HG02884 (cell line): Measurements from ENCODE around the gene TSEN54.
"Not testable (repeated sequence)": the region's sequence is repeated elsewhere in the genome, so short reads cannot be mapped to it uniquely, and the experiment has no call there.

Experiments used
- ATAC-seq: cut with Tn5 transposase; IDR thresholded peaks from one replicate; pipeline ENCODE4 v1.9.1; 2021; ENCODE audit warnings: mild to moderate bottlenecking, moderate library complexity; ENCODE audit not compliant: unreplicated experiment

The TSEN54 gene

GRCh38 chr17:75516255-75516618, at the start of gene TSEN54:
Gene TSEN54, plus strand, starts transcription at chr17:75516528. Its CDS starts 33 bp downstream, at chr17:75516561.
- ATAC-seq = peak; percentile 62

GRCh38 chr17:75468291-75468754, 48.0 kb upstream of the TSEN54 start:
- ATAC-seq = no peak

- no peak for ATAC-seq
Measured at GRCh38 chr17:75468779-75469373, 47.5 kb upstream of the TSEN54 start.

- no peak for ATAC-seq
Measured at GRCh38 chr17:75471207-75471606, 45.1 kb upstream of the TSEN54 start.

GRCh38 chr17:75472119-75472518, 44.2 kb upstream of the TSEN54 start:
- ATAC-seq = no peak

GRCh38 chr17:75473246-75473645, 43.1 kb upstream of the TSEN54 start:
- ATAC-seq = no peak

- no peak for ATAC-seq
Measured at GRCh38 chr17:75474736-75475135, 41.6 kb upstream of the TSEN54 start.

GRCh38 chr17:75475144-75475835, 41.0 kb upstream of the TSEN54 start:
- ATAC-seq = no peak

GRCh38 chr17:75475851-75476250, 40.5 kb upstream of the TSEN54 start:
- no peak for ATAC-seq

GRCh38 chr17:75476271-75476671, 40.1 kb upstream of the TSEN54 start:
- ATAC-seq = no peak

GRCh38 chr17:75476752-75477489, 39.4 kb upstream of the TSEN54 start:
- no peak for ATAC-seq

- ATAC-seq = not testable (repeated sequence)
Measured at GRCh38 chr17:75477490-75477862, 38.9 kb upstream of the TSEN54 start.

GRCh38 chr17:75478508-75478907, 37.8 kb upstream of the TSEN54 start:
- no peak for ATAC-seq

- no peak for ATAC-seq
Measured at GRCh38 chr17:75480281-75480680, 36.0 kb upstream of the TSEN54 start.

- ATAC-seq = no peak
Measured at GRCh38 chr17:75481194-75482068, 34.9 kb upstream of the TSEN54 start.

GRCh38 chr17:75482098-75482942, 34.0 kb upstream of the TSEN54 start:
- no peak for ATAC-seq

GRCh38 chr17:75485688-75486087, 30.6 kb upstream of the TSEN54 start:
- no peak for ATAC-seq

- no peak for ATAC-seq
Measured at GRCh38 chr17:75486151-75486550, 30.2 kb upstream of the TSEN54 start.

GRCh38 chr17:75486951-75487350, 29.4 kb upstream of the TSEN54 start:
- ATAC-seq = no peak
